CD14-positive monocyte (primary cell): ENCODE measurements around the gene HUNK. TPM values are rescaled to one million over a fixed set of nuclear protein-coding genes. Genes with fewer than 3 reads are reported as not detected.

Experiments used
- DNase-seq, 3 donors: peaks; one replicate each; pipeline ENCODE4 v3.0.0-alpha.2; 2011 to 2022
- H2AFZ ChIP-seq: 2 replicates; pipeline ENCODE4 v1.6.0; 2012; ENCODE audit warnings: mild to moderate bottlenecking, low read depth, low read length, inconsistent platforms; ENCODE audit not compliant: insufficient read depth, poor library complexity, severe bottlenecking
- H3K27ac ChIP-seq, 2 donors: 1 replicate in 1 of 2; 2 replicates in 1 of 2; pipeline ENCODE4 v1.5.1; 2012 to 2013; ENCODE audit warnings: low read length in 2 of 2, control low read depth in 1 of 2, inconsistent platforms in 1 of 2, low read depth in 1 of 2, mild to moderate bottlenecking in 1 of 2
- H3K27me3 ChIP-seq, 2 donors: one replicate each; pipeline versions ENCODE4 v1.6.0 to v1.6.1; 2011 to 2013; ENCODE audit warnings: low read length in 2 of 2; ENCODE audit not compliant: control insufficient read depth in 2 of 2, insufficient read depth in 2 of 2
- H3K36me3 ChIP-seq, 2 donors: replicated peaks in 1 of 2; 1 replicate in 1 of 2; 2 replicates in 1 of 2; pipeline versions ENCODE4 v1.5.1 to v1.6.1; 2012 to 2013; ENCODE audit warnings: low read length in 2 of 2, control low read depth in 1 of 2, inconsistent platforms in 1 of 2, mild to moderate bottlenecking in 1 of 2; ENCODE audit not compliant: insufficient read depth in 2 of 2, control insufficient read depth in 1 of 2
- H3K4me1 ChIP-seq, 2 donors: 1 replicate in 1 of 2; 2 replicates in 1 of 2; pipeline versions ENCODE4 v1.5.1 to v1.6.1; 2012 to 2013; ENCODE audit warnings: low read length in 2 of 2, control low read depth in 1 of 2, inconsistent platforms in 1 of 2, mild to moderate bottlenecking in 1 of 2, moderate library complexity in 1 of 2; ENCODE audit not compliant: insufficient read depth in 2 of 2, control insufficient read depth in 1 of 2
- H3K4me2 ChIP-seq: replicated peaks from 2 replicates; pipeline ENCODE3; 2012; ENCODE audit warnings: low read length, moderate library complexity, mild to moderate bottlenecking; ENCODE audit not compliant: poor library complexity, severe bottlenecking; ENCODE audit errors: extremely low read depth
- H3K4me3 ChIP-seq, 3 experiments: fragments of 200-600 bp in 1 of 3; sonication (generic) in 1 of 3; replicated peaks in 1 of 3; 1 replicate in 2 of 3; 2 replicates in 1 of 3; pipeline ENCODE4 v1.5.1; 2011 to 2013; ENCODE audit warnings: low read length in 3 of 3, mild to moderate bottlenecking in 3 of 3, control low read depth in 2 of 3, low read depth in 2 of 3, inconsistent platforms in 1 of 3, moderate library complexity in 1 of 3
- H3K79me2 ChIP-seq: 2 replicates; pipeline ENCODE4 v1.6.0; 2012; ENCODE audit warnings: mild to moderate bottlenecking, control low read depth, inconsistent platforms, low read length, moderate library complexity; ENCODE audit not compliant: insufficient read depth
- H3K9ac ChIP-seq: 2 replicates; pipeline ENCODE4 v1.6.0; 2017; ENCODE audit warnings: low read length, mild to moderate bottlenecking; ENCODE audit not compliant: insufficient read depth, poor library complexity, severe bottlenecking
- H3K9me3 ChIP-seq, 2 donors: replicated peaks in 1 of 2; 1 replicate in 1 of 2; 2 replicates in 1 of 2; pipeline versions ENCODE4 v1.5.1 to v1.6.1; 2012 to 2013; ENCODE audit warnings: low read length in 2 of 2, control low read depth in 1 of 2; ENCODE audit not compliant: control insufficient read depth in 1 of 2, insufficient read depth in 1 of 2
- H4K20me1 ChIP-seq: 2 replicates; pipeline ENCODE4 v1.6.0; 2012; ENCODE audit warnings: mild to moderate bottlenecking, low read length, control low read depth, moderate library complexity; ENCODE audit not compliant: insufficient read depth
- H3K27ac Mint-ChIP-seq, 7 donors: one replicate each; pipeline ENCODE4 v1.8.0; 2020; ENCODE audit warnings: mild to moderate bottlenecking in 7 of 7, mixed read lengths in 7 of 7, moderate library complexity in 6 of 7, inconsistent platforms in 2 of 7
- H3K27me3 Mint-ChIP-seq, 3 donors: one replicate each; pipeline ENCODE4 v1.8.0; 2021 to 2022; ENCODE audit warnings: low read depth in 3 of 3, mild to moderate bottlenecking in 3 of 3, mixed read lengths in 3 of 3, moderate library complexity in 3 of 3, inconsistent platforms in 1 of 3
- H3K36me3 Mint-ChIP-seq, 2 donors: one replicate each; pipeline ENCODE4 v1.8.0; 2020; ENCODE audit warnings: mixed read lengths in 2 of 2, inconsistent platforms in 1 of 2, mild to moderate bottlenecking in 1 of 2
- H3K4me1 Mint-ChIP-seq: one replicate; pipeline ENCODE4 v1.8.0; 2020; ENCODE audit warnings: mild to moderate bottlenecking, mixed read lengths
- H3K4me3 Mint-ChIP-seq, 2 donors: one replicate each; pipeline ENCODE4 v1.8.0; 2020; ENCODE audit warnings: mild to moderate bottlenecking in 2 of 2, mixed read lengths in 2 of 2, moderate library complexity in 1 of 2
- H3K9me3 Mint-ChIP-seq, 7 donors: one replicate each; pipeline ENCODE4 v1.8.0; 2020 to 2022; ENCODE audit warnings: mixed read lengths in 7 of 7, mild to moderate bottlenecking in 6 of 7, moderate library complexity in 6 of 7, inconsistent platforms in 2 of 7
- WGBS: methylation state at CpG from one replicate; pipeline ENCODE4 v1.1.5; 2013; ENCODE audit warnings: missing lambda C conversion rate; ENCODE audit not compliant: insufficient coverage; 5-methylcytosine and 5-hydroxymethylcytosine counted together
- intact Hi-C, 2 donors: fragments of 100-400 bp; cut with micrococcal nuclease; formaldehyde crosslinking; loops; one replicate each; pipeline versions ENCODE4 v1.15.0 to v1.15.1; 2023
- polyA plus RNA-seq, 3 donors: library from polyadenylated mRNA; depleted of rRNA in 1 of 3; unstranded in 2 of 3; stranded (reverse) in 1 of 3; fragments of 300-500 nt in 2 of 3; fragments of >200 nt in 1 of 3; fragmentation: Illumina TruSeq in 2 of 3; gene quantifications; 1 replicate in 2 of 3; 2 replicates in 1 of 3; pipeline ENCODE4 v1.2.3, GENCODE V29; 2012 to 2021
- TF ChIP-seq, protein P1 (sequence below): fragments of 200-600 bp; IDR thresholded peaks from one replicate; pipeline ENCODE4 v1.8.0; 2022; ENCODE audit warnings: antibody characterized with exemption, mild to moderate bottlenecking

Gene HUNK
- polyA plus RNA-seq, 3 donors, result not detected

DNA sequence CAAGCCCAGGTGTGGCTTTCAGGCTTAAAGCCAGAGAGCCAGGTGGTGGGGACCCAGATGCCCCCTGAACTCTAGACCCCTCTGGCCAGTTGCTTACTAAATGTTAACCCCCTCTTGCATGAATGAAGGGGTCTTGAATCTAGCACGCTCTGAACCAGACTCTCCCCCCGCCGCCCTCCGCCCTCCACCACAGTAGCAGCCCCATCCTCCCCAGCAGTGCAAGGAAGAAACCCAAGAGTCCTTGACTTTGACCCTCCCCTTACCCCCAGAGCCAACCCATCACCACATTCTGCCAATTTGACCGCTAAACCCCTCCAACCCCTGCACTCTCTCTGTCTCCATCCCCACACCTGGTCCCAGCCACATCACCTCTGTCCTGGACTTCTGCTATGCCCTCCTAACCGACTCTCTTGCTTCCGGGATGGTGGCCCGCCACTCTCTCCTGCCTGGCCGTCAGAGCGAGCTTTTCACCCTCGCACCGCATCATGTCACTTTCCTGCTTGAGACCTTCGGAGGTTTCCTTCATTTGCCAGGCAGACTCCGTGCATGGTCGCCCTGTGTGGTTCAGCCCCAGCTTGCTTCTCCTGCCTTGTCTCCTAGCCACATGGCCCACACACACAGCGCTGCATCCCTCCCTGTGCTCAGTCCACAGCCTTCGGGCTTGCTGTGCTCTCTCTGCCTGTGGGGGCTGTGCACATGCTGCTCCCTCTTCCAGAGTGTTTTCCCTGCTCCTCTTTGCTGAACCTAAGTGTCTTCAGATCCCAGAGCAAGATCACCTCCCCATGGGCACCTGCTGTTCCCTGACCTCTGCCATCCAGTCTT lies 113.4 kb downstream of the HUNK start:
- H2AFZ ChIP-seq, result no peak overlapping the region
- no peak overlapping the region for H3K4me3 ChIP-seq
- H3K27me3 Mint-ChIP-seq, result peaks cover 0 to 2% (median 0%) of the 10 kb centered on the region in 3 donors
- peaks cover 0 to 3% (median 0%) of the 10 kb centered on the region in 7 donors for H3K9me3 Mint-ChIP-seq
- H3K36me3 Mint-ChIP-seq, result no peaks in the 10 kb centered on the region
- H3K79me2 ChIP-seq, result no peaks in the 10 kb centered on the region
- H3K27me3 ChIP-seq, result no peaks in the 10 kb centered on the region
- TF ChIP-seq, protein P1, sequence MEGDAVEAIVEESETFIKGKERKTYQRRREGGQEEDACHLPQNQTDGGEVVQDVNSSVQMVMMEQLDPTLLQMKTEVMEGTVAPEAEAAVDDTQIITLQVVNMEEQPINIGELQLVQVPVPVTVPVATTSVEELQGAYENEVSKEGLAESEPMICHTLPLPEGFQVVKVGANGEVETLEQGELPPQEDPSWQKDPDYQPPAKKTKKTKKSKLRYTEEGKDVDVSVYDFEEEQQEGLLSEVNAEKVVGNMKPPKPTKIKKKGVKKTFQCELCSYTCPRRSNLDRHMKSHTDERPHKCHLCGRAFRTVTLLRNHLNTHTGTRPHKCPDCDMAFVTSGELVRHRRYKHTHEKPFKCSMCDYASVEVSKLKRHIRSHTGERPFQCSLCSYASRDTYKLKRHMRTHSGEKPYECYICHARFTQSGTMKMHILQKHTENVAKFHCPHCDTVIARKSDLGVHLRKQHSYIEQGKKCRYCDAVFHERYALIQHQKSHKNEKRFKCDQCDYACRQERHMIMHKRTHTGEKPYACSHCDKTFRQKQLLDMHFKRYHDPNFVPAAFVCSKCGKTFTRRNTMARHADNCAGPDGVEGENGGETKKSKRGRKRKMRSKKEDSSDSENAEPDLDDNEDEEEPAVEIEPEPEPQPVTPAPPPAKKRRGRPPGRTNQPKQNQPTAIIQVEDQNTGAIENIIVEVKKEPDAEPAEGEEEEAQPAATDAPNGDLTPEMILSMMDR, result no peak
- no peak overlapping the region for H3K4me2 ChIP-seq
- no peaks in the 10 kb centered on the region for H3K4me1 Mint-ChIP-seq
- no peaks in the 10 kb centered on the region for H3K4me1 ChIP-seq
- H4K20me1 ChIP-seq, result no peaks in the 10 kb centered on the region
- no peak for DNase-seq
- no peak overlapping the region for H3K27ac Mint-ChIP-seq
- H3K27ac ChIP-seq, result no peak overlapping the region
- no peak overlapping the region for H3K4me3 Mint-ChIP-seq
- WGBS, result 91% methylated on average over 15 of the region's 17 CpGs
- intact Hi-C loops, result no loop called here
- H3K36me3 ChIP-seq, result no peaks in the 10 kb centered on the region
- H3K9ac ChIP-seq, result no peak overlapping the region
- H3K9me3 ChIP-seq, result no peaks in the 10 kb centered on the region

DNA sequence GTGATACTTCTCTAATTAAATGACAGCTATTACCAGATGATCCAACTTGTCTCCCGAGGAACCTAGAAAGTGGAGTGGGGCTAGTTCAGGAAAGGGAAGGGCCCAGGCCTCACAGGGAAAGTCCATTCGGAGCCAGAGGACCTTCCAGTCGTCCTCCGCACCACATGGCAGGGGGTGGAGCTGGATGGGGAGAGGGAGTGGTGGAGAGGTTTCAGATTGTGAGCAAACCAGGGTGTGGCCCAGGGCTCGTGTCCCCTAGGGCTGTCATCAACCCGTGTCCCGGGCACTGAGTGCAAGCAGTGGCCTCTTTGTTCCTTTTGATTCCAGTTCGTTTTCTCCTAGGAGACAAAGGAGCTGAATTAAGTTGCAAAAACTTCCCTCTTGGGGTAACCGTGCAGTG lies 114.9 kb downstream of the HUNK start:
- no peak overlapping the region for H3K4me3 Mint-ChIP-seq
- DNase-seq, result no peak
- H3K36me3 Mint-ChIP-seq, result no peaks in the 10 kb centered on the region
- Histone ChIP-seq H3K4me3 (no peak overlapping the region), H3K27me3 (no peaks in the 10 kb centered on the region), H3K4me1 (no peaks in the 10 kb centered on the region), H3K79me2 (no peaks in the 10 kb centered on the region), H3K36me3 (no peaks in the 10 kb centered on the region), H3K9ac (no peak overlapping the region), H3K4me2 (no peak overlapping the region), H3K9me3 (no peaks in the 10 kb centered on the region), H3K27ac (no peak overlapping the region), H2AFZ (no peak overlapping the region), H4K20me1 (no peaks in the 10 kb centered on the region)
- WGBS, result 64% methylated on average over 8 of the region's 9 CpGs
- no peak overlapping the region for H3K27ac Mint-ChIP-seq
- intact Hi-C loops, result no loop called here
- H3K9me3 Mint-ChIP-seq, result peaks cover 0 to 3% (median 0%) of the 10 kb centered on the region in 7 donors
- H3K4me1 Mint-ChIP-seq, result no peaks in the 10 kb centered on the region
- peaks cover 0 to 2% (median 0%) of the 10 kb centered on the region in 3 donors for H3K27me3 Mint-ChIP-seq
- TF ChIP-seq, protein P1, result no peak
